Stimulated activated CD4-positive, alpha-beta T cell treated with anti-CD3 and anti-CD28 coated beads, Interleukin-2, amount 100 ng/mL, for 24 hours (primary cell): Measurements from ENCODE around the gene KLF6.

Source experiments
- DNase-seq, 2 donors: peaks; one replicate each; pipeline ENCODE4 v3.0.0-alpha.2; 2020

The KLF6 gene

GRCh38 chr10:3784510-3785250, at the start of gene KLF6:
TSS of gene KLF6 (minus strand) at chr10:3785209. CDS start at chr10:3785014, 195 bp downstream.
- DNase-seq = peak; percentile 54 to 55

- no peak for DNase-seq
Observed at GRCh38 chr10:3834404-3834803, 49.4 kb upstream of the KLF6 start.

GRCh38 chr10:3833046-3833445, 48.0 kb upstream of the KLF6 start:
- DNase-seq = no peak

- DNase-seq = no peak
Observed at GRCh38 chr10:3832022-3832786, 47.2 kb upstream of the KLF6 start.

- DNase-seq = no peak
Observed at GRCh38 chr10:3831608-3832007, 46.6 kb upstream of the KLF6 start.

GRCh38 chr10:3830946-3831345, 45.9 kb upstream of the KLF6 start:
- DNase-seq = no peak

GRCh38 chr10:3829156-3830050, 44.4 kb upstream of the KLF6 start:
- no peak for DNase-seq

- DNase-seq = peak; percentile 42 to 57
Observed at GRCh38 chr10:3828404-3829155, 43.6 kb upstream of the KLF6 start.

- DNase-seq = no peak
Observed at GRCh38 chr10:3827768-3828403, 42.9 kb upstream of the KLF6 start.

GRCh38 chr10:3827266-3827665, 42.3 kb upstream of the KLF6 start:
- no peak for DNase-seq

- DNase-seq = no peak
Observed at GRCh38 chr10:3825862-3826351, 40.9 kb upstream of the KLF6 start.

- DNase-seq = no peak
Observed at GRCh38 chr10:3825244-3825643, 40.2 kb upstream of the KLF6 start.

GRCh38 chr10:3822541-3823330, 37.7 kb upstream of the KLF6 start:
- no peak for DNase-seq

GRCh38 chr10:3820255-3820654, 35.2 kb upstream of the KLF6 start:
- no peak for DNase-seq

GRCh38 chr10:3816995-3817394, 32.0 kb upstream of the KLF6 start:
- DNase-seq = no peak

- DNase-seq = no peak
Observed at GRCh38 chr10:3814838-3815220, 29.8 kb upstream of the KLF6 start.

GRCh38 chr10:3813986-3814837, 29.2 kb upstream of the KLF6 start:
- no peak for DNase-seq

GRCh38 chr10:3813267-3813666, 28.3 kb upstream of the KLF6 start:
- DNase-seq = no peak

- no peak for DNase-seq
Observed at GRCh38 chr10:3812141-3812540, 27.1 kb upstream of the KLF6 start.

- peak in 1 of 2 donors; percentile 65 for DNase-seq
Observed at GRCh38 chr10:3811291-3811870, 26.4 kb upstream of the KLF6 start.
